GM18868 (cell line): ENCODE data around the gene DYNLT2.
"Not testable (repeated sequence)": the region's sequence is repeated elsewhere in the genome, so short reads cannot be mapped to it uniquely, and the experiment has no call there.

Experiments used
- ATAC-seq: cut with Tn5 transposase; IDR thresholded peaks from one replicate; pipeline ENCODE4 v1.9.1; 2021; ENCODE audit warnings: mild to moderate bottlenecking, moderate library complexity; ENCODE audit not compliant: unreplicated experiment

Gene DYNLT2

GRCh38 chr6:169701954-169702839, 49.2 kb downstream of the DYNLT2 start, which contains the start of the genes C6orf120 and WDR27:
C6orf120 (plus strand) TSS chr6:169702126; CDS start chr6:169702460, 334 bp downstream.
WDR27 (minus strand) TSS chr6:169702029; CDS start chr6:169689005, 13,024 bp downstream.
- peak; percentile 93 for ATAC-seq

GRCh38 chr6:169701311-169701953, 49.9 kb downstream of the DYNLT2 start:
- peak; percentile 1 for ATAC-seq

GRCh38 chr6:169700296-169700695, 51.1 kb downstream of the DYNLT2 start:
- ATAC-seq = no peak

- not testable (repeated sequence) for ATAC-seq
Observed at GRCh38 chr6:169697115-169697514, 54.3 kb downstream of the DYNLT2 start.

- no peak for ATAC-seq
Observed at GRCh38 chr6:169695131-169695530, 56.2 kb downstream of the DYNLT2 start.

- ATAC-seq = no peak
Observed at GRCh38 chr6:169692516-169692915, 58.9 kb downstream of the DYNLT2 start.

GRCh38 chr6:169691260-169691659, 60.1 kb downstream of the DYNLT2 start:
- ATAC-seq = no peak
